ENCODE data around the gene FSHR.

The FSHR gene

DNA sequence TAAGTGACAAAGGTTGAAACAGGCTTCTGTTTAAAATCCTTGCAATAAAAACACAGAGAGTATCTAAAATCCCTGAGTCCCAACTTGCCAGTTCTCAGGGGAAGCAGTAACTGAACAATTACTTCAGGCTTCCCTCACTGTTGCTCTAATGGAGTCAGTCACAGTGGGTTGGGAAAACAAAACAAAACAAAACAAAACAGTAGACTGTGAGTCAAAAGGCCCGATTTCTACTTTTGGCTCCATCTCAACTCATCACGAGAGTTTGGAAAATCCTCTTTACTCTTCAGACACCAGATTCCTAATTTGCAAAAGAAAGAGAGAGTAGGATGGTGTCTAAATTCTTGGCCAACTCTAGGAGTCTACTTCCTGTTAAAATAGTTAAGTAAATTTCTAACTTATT is 1.1 kb downstream of the FSHR start:
- ATAC-seq, result no peak
- TF ChIP-seq BACH2 (CRISPR knock-in tag; IDR thresholded peaks at IDR 0.05; ENCODE audit: borderline replicate concordance), result no peak
- TF ChIP-seq, protein P1, sequence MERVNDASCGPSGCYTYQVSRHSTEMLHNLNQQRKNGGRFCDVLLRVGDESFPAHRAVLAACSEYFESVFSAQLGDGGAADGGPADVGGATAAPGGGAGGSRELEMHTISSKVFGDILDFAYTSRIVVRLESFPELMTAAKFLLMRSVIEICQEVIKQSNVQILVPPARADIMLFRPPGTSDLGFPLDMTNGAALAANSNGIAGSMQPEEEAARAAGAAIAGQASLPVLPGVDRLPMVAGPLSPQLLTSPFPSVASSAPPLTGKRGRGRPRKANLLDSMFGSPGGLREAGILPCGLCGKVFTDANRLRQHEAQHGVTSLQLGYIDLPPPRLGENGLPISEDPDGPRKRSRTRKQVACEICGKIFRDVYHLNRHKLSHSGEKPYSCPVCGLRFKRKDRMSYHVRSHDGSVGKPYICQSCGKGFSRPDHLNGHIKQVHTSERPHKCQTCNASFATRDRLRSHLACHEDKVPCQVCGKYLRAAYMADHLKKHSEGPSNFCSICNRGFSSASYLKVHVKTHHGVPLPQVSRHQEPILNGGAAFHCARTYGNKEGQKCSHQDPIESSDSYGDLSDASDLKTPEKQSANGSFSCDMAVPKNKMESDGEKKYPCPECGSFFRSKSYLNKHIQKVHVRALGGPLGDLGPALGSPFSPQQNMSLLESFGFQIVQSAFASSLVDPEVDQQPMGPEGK (CRISPR knock-in tag; IDR thresholded peaks at IDR 0.05; ENCODE audit: borderline replicate concordance), result no peak
- TF ChIP-seq ZFP30 (CRISPR knock-in tag; IDR thresholded peaks at IDR 0.05), result no peak
- no peak for TF ChIP-seq RARB (CRISPR knock-in tag; IDR thresholded peaks at IDR 0.05)
- no peak for TF ChIP-seq ZNF565 (CRISPR knock-in tag; conservative IDR thresholded peaks at IDR 0.05; ENCODE audit: low read depth)
- TF ChIP-seq ISL1 (CRISPR knock-in tag; IDR thresholded peaks at IDR 0.05), result no peak
- TF ChIP-seq ESRRG (CRISPR knock-in tag; IDR thresholded peaks at IDR 0.05), result no peak
- TF ChIP-seq ZFP3 (CRISPR knock-in tag; IDR thresholded peaks at IDR 0.05), result no peak
- no peak for TF ChIP-seq ZNF8 (CRISPR knock-in tag; IDR thresholded peaks at IDR 0.05)
- no peak for TF ChIP-seq ZNF70 (CRISPR knock-in tag; IDR thresholded peaks at IDR 0.05)
- no peak for TF ChIP-seq TOX (CRISPR knock-in tag; IDR thresholded peaks at IDR 0.05; ENCODE audit: borderline replicate concordance)
- no peak for TF ChIP-seq ARNTL (CRISPR knock-in tag; IDR thresholded peaks at IDR 0.05; ENCODE audit: borderline replicate concordance, low read depth)

DNA sequence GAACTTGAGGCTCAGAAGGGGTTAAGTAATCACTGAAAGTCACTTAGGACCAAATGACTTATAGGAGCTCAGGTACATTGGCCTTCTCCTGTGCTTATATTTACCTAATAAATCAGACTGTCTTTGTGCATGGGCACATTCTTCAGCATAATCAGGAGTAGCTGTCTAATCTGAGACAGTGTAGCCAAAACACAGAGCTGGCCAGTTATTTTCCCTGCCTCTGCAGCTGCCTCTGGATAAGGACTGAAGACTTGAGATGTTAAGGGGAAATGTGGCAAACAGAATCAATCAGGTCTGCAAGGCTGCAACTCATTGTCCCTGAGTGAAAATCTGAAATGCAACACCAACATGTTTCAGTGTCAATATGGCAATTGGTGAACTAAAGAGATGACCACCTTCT is 1.5 kb downstream of the FSHR start:
- no peak for ATAC-seq
- TF ChIP-seq RARB (CRISPR knock-in tag; IDR thresholded peaks at IDR 0.05) (no peak), ZNF8 (CRISPR knock-in tag; IDR thresholded peaks at IDR 0.05) (no peak), SNAI2 (CRISPR knock-in tag; IDR thresholded peaks at IDR 0.05) (no peak)

DNA sequence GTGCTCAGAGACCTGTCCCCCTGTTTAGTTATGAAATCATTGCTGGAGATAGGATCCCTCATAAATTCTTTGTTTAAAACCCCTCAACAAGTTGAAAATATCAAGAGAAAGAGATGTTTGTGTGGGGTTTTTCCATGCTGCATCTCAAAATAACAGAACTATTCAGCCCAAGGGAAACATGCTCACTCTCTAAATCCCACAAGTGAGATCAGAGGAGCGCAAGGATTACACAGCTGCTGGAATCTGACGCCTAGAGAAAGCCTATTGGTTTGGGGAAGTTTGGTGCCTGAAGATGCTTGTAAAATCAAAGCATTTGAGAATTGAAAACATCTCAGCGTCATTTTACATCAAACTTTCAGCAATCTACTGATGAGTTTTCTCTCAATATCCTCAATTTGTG is 7.9 kb downstream of the FSHR start:
- ATAC-seq, result no peak
- TF ChIP-seq ARNTL (CRISPR knock-in tag; IDR thresholded peaks at IDR 0.05; ENCODE audit: borderline replicate concordance, low read depth), result no peak
- TF ChIP-seq TCF4 (CRISPR knock-in tag; IDR thresholded peaks at IDR 0.05; ENCODE audit: borderline replicate concordance), result no peak
- TF ChIP-seq, protein P1 (CRISPR knock-in tag; IDR thresholded peaks at IDR 0.05; ENCODE audit: borderline replicate concordance), result no peak
- TF ChIP-seq, protein P2, sequence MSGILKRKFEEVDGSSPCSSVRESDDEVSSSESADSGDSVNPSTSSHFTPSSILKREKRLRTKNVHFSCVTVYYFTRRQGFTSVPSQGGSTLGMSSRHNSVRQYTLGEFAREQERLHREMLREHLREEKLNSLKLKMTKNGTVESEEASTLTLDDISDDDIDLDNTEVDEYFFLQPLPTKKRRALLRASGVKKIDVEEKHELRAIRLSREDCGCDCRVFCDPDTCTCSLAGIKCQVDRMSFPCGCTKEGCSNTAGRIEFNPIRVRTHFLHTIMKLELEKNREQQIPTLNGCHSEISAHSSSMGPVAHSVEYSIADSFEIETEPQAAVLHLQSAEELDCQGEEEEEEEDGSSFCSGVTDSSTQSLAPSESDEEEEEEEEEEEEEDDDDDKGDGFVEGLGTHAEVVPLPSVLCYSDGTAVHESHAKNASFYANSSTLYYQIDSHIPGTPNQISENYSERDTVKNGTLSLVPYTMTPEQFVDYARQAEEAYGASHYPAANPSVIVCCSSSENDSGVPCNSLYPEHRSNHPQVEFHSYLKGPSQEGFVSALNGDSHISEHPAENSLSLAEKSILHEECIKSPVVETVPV (CRISPR knock-in tag; IDR thresholded peaks at IDR 0.05), result no peak

GRCh38 chr2:49131801-49132200 is 22.5 kb downstream of the FSHR start:
- TF ChIP-seq TCF4 (CRISPR knock-in tag; IDR thresholded peaks at IDR 0.05; ENCODE audit: borderline replicate concordance) (no peak), ISL1 (CRISPR knock-in tag; IDR thresholded peaks at IDR 0.05) (no peak), SNAI2 (CRISPR knock-in tag; IDR thresholded peaks at IDR 0.05) (no peak), POU6F1 (CRISPR knock-in tag; IDR thresholded peaks at IDR 0.05; ENCODE audit: borderline replicate concordance, low read depth) (no peak), ARNTL (CRISPR knock-in tag; IDR thresholded peaks at IDR 0.05; ENCODE audit: borderline replicate concordance, low read depth) (no peak), ZNF8 (CRISPR knock-in tag; IDR thresholded peaks at IDR 0.05) (no peak), ZC3H10 (CRISPR knock-in tag; IDR thresholded peaks at IDR 0.05) (no peak), CREB5 (CRISPR knock-in tag; IDR thresholded peaks at IDR 0.05; ENCODE audit: low read depth) (no peak), ESRRG (CRISPR knock-in tag; IDR thresholded peaks at IDR 0.05) (no peak), ZNF70 (CRISPR knock-in tag; IDR thresholded peaks at IDR 0.05) (no peak), BACH2 (CRISPR knock-in tag; IDR thresholded peaks at IDR 0.05; ENCODE audit: borderline replicate concordance) (no peak), OSR1 (CRISPR knock-in tag; IDR thresholded peaks at IDR 0.05) (no peak)
- TF ChIP-seq, protein P2 (CRISPR knock-in tag; IDR thresholded peaks at IDR 0.05), result no peak
- no peak for ATAC-seq

Measured in SK-N-SH treated with all-trans-retinoic acid at 6 μM for 48 hours (cell line).